ENCODE data around the gene SRRD.

DNA sequence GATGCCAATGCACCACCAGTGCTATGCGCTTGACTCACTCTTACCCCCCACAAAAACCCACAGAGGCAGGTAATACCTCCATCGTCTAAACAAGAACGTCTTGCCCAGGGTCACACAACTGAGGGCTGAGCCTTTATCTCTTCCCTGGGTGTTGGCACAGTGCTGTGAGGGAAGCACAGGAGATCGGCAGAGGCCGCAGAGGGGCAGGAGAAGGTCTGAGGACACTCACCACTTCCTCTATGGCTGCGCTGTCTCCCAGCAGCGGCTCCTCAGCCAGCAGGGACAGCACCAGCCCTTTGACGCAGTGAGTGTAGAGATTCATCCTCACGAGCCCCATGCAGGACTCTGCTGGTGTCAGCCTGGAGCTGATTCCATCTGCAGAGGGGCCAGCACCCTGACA is 20.0 kb upstream of the SRRD start:
- TF ChIP-seq, protein P1, sequence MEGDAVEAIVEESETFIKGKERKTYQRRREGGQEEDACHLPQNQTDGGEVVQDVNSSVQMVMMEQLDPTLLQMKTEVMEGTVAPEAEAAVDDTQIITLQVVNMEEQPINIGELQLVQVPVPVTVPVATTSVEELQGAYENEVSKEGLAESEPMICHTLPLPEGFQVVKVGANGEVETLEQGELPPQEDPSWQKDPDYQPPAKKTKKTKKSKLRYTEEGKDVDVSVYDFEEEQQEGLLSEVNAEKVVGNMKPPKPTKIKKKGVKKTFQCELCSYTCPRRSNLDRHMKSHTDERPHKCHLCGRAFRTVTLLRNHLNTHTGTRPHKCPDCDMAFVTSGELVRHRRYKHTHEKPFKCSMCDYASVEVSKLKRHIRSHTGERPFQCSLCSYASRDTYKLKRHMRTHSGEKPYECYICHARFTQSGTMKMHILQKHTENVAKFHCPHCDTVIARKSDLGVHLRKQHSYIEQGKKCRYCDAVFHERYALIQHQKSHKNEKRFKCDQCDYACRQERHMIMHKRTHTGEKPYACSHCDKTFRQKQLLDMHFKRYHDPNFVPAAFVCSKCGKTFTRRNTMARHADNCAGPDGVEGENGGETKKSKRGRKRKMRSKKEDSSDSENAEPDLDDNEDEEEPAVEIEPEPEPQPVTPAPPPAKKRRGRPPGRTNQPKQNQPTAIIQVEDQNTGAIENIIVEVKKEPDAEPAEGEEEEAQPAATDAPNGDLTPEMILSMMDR (IDR thresholded peaks at IDR 0.05; ENCODE audit: low read depth, low read length): no peak
- no peak for TF ChIP-seq EZH2phosphoT487 (IDR thresholded peaks at IDR 0.05; ENCODE audit: low read depth)
